Neuronal stem cell (in vitro differentiated cells): ENCODE data around the gene STIM1.

Source experiments
- DNase-seq: peaks from one replicate; pipeline ENCODE4 v3.0.0-alpha.2; 2013; ENCODE audit warnings: low spot score
- H2AFZ ChIP-seq: one replicate; pipeline ENCODE4 v1.6.1; 2013; ENCODE audit warnings: mild to moderate bottlenecking, low read length, inconsistent platforms
- H2AK5ac ChIP-seq: 2 replicates; pipeline ENCODE4 v1.6.1; 2013; ENCODE audit warnings: low read depth, mild to moderate bottlenecking, inconsistent platforms, low read length, moderate library complexity, mixed read lengths
- H2BK120ac ChIP-seq: 2 replicates; pipeline ENCODE4 v1.6.1; 2013; ENCODE audit warnings: low read depth, mild to moderate bottlenecking, inconsistent platforms, low read length, moderate library complexity, mixed read lengths
- H2BK12ac ChIP-seq: one replicate; pipeline ENCODE4 v1.6.1; 2013; ENCODE audit warnings: low read length, inconsistent platforms
- H2BK15ac ChIP-seq: 2 replicates; pipeline ENCODE4 v1.6.1; 2013; ENCODE audit warnings: mild to moderate bottlenecking, low read length, inconsistent platforms, mixed read lengths
- H2BK5ac ChIP-seq: one replicate; pipeline ENCODE4 v1.6.1; 2013; ENCODE audit warnings: inconsistent platforms, mild to moderate bottlenecking, low read length, moderate library complexity
- H3K14ac ChIP-seq: one replicate; pipeline ENCODE4 v1.6.1; 2013; ENCODE audit warnings: low read length, inconsistent platforms
- H3K18ac ChIP-seq: 2 replicates; pipeline ENCODE4 v1.6.1; 2013; ENCODE audit warnings: low read length, inconsistent platforms
- H3K23ac ChIP-seq: 2 replicates; pipeline ENCODE4 v1.6.1; 2013; ENCODE audit warnings: low read depth, mild to moderate bottlenecking, mixed read lengths, low read length, inconsistent platforms; ENCODE audit not compliant: poor library complexity
- H3K27ac ChIP-seq: replicated peaks from 3 replicates; pipeline ENCODE4 v1.5.1; 2013; ENCODE audit warnings: low read length, inconsistent platforms
- H3K27me3 ChIP-seq, 3 experiments: 2 replicates each; pipeline ENCODE4 v1.6.1; 2013; ENCODE audit warnings: low read length in 3 of 3, mild to moderate bottlenecking in 2 of 3, inconsistent platforms in 1 of 3, low read depth in 1 of 3, mixed read lengths in 1 of 3, moderate library complexity in 1 of 3; ENCODE audit not compliant: control insufficient read depth in 3 of 3, insufficient read depth in 3 of 3
- H3K36me3 ChIP-seq, 2 donors: replicated peaks in 1 of 2; 2 replicates each; pipeline ENCODE4 v1.6.1; 2013; ENCODE audit warnings: low read length in 2 of 2; ENCODE audit not compliant: control insufficient read depth in 2 of 2, insufficient read depth in 2 of 2
- H3K4ac ChIP-seq: 2 replicates; pipeline ENCODE4 v1.6.1; 2013; ENCODE audit warnings: inconsistent platforms, mild to moderate bottlenecking, low read length, moderate library complexity
- H3K4me1 ChIP-seq, 2 donors: 1 replicate in 1 of 2; 2 replicates in 1 of 2; pipeline ENCODE4 v1.6.1; 2013; ENCODE audit warnings: low read length in 2 of 2, low read depth in 1 of 2; ENCODE audit not compliant: control insufficient read depth in 2 of 2, insufficient read depth in 1 of 2
- H3K4me2 ChIP-seq: one replicate; pipeline ENCODE4 v1.6.1; 2013; ENCODE audit warnings: mild to moderate bottlenecking, low read length, inconsistent platforms; ENCODE audit not compliant: insufficient read depth, poor library complexity, severe bottlenecking
- H3K4me3 ChIP-seq, 2 donors: 2 replicates each; pipeline ENCODE4 v1.5.1; 2013; ENCODE audit warnings: low read length in 2 of 2, mild to moderate bottlenecking in 2 of 2, inconsistent platforms in 1 of 2, moderate library complexity in 1 of 2
- H3K79me1 ChIP-seq: one replicate; pipeline ENCODE4 v1.6.1; 2013; ENCODE audit warnings: low read depth, mild to moderate bottlenecking, inconsistent platforms, low read length, moderate library complexity
- H3K9ac ChIP-seq: one replicate; pipeline ENCODE4 v1.6.1; 2013; ENCODE audit warnings: mild to moderate bottlenecking, low read depth, low read length, inconsistent platforms; ENCODE audit not compliant: poor library complexity
- H3K9me3 ChIP-seq, 2 donors: replicated peaks in 1 of 2; 2 replicates each; pipeline versions ENCODE3 to v1.6.1; 2013; ENCODE audit warnings: low read length in 2 of 2, mild to moderate bottlenecking in 2 of 2, inconsistent platforms in 1 of 2, low read depth in 1 of 2, mixed read lengths in 1 of 2, moderate library complexity in 1 of 2; ENCODE audit not compliant: control insufficient read depth in 2 of 2, insufficient read depth in 1 of 2
- H4K8ac ChIP-seq: one replicate; pipeline ENCODE4 v1.6.1; 2013; ENCODE audit warnings: low read depth, mild to moderate bottlenecking, inconsistent platforms, low read length, moderate library complexity
- H4K91ac ChIP-seq: one replicate; pipeline ENCODE4 v1.6.1; 2013; ENCODE audit warnings: low read length, low read depth, mild to moderate bottlenecking, inconsistent platforms; ENCODE audit not compliant: poor library complexity
- whole genome bisulfite sequencing, 2 donors: extraction: QIAGEN DNeasy Blood & Tissue Kit; methylation state at CpG; one replicate each; pipeline ENCODE4 v1.1.7; 2013; ENCODE audit warnings: missing lambda C conversion rate in 2 of 2, mixed read lengths in 1 of 2; ENCODE audit not compliant: insufficient read length in 2 of 2, insufficient replicate concordance in 1 of 2; ENCODE audit errors: extremely low coverage in 2 of 2; 5-methylcytosine and 5-hydroxymethylcytosine counted together

STIM1 gene

GRCh38 chr11:4017129-4017528 lies 161.7 kb downstream of the STIM1 start:
- H3K9ac ChIP-seq, result no peak overlapping the region
- no peak overlapping the region for H2BK12ac ChIP-seq
- no peaks in the 10 kb centered on the region for H3K36me3 ChIP-seq
- H4K8ac ChIP-seq, result no peak overlapping the region
- no peak overlapping the region for H3K4me3 ChIP-seq
- H2AK5ac ChIP-seq, result no peak overlapping the region
- WGBS, 2 donors, result no CpG with 5 or more reads among the region's 3 CpGs
- H3K23ac ChIP-seq, result no peak overlapping the region
- peaks cover 0 to 2% of the 10 kb centered on the region in 2 donors for H3K9me3 ChIP-seq
- no peak overlapping the region for H2BK120ac ChIP-seq
- no peak overlapping the region for H3K4ac ChIP-seq
- no peak overlapping the region for H3K4me2 ChIP-seq
- no peak overlapping the region for H3K27ac ChIP-seq
- H2BK5ac ChIP-seq, result no peak overlapping the region
- H2AFZ ChIP-seq, result no peak overlapping the region
- no peak overlapping the region for H3K18ac ChIP-seq
- H2BK15ac ChIP-seq, result no peak overlapping the region
- no peak overlapping the region for H4K91ac ChIP-seq
- H3K14ac ChIP-seq, result no peak overlapping the region
- H3K79me1 ChIP-seq, result no peaks in the 10 kb centered on the region
- DNase-seq, result no peak
- H3K27me3 ChIP-seq, result no peaks in the 10 kb centered on the region
- no peaks in the 10 kb centered on the region for H3K4me1 ChIP-seq

DNA sequence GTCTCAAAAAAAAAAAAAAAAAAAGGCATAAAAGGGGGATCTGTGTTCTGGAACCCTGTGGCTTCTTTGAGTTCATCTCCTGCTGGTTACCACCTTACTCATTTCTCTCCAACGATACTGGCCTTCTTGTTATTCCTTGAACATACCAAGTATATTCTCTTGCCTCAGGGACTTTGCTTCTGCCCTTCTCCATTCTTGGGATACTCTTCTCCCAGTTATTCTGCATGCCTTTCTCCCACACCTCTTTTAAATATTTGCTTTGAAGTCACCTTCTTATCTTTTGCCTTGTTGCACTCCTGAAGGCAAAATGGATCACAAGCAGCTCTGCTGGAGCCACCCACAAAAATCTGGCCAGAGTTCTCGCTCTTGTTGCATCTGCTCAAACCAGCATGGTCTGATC lies 163.2 kb downstream of the STIM1 start:
- no peak overlapping the region for H3K9ac ChIP-seq
- H3K9me3 ChIP-seq, result peaks cover 2 to 4% of the 10 kb centered on the region in 2 donors
- H3K79me1 ChIP-seq, result no peaks in the 10 kb centered on the region
- H4K8ac ChIP-seq, result no peak overlapping the region
- H3K36me3 ChIP-seq, result no peaks in the 10 kb centered on the region
- H3K4me2 ChIP-seq, result no peak overlapping the region
- H2BK12ac ChIP-seq, result no peak overlapping the region
- no peak for DNase-seq
- no peak overlapping the region for H2AFZ ChIP-seq
- H3K4ac ChIP-seq, result no peak overlapping the region
- WGBS, 2 donors, result no CpG with 5 or more reads among the region's 2 CpGs
- no peak overlapping the region for H2BK5ac ChIP-seq
- H3K23ac ChIP-seq, result no peak overlapping the region
- no peaks in the 10 kb centered on the region for H3K27me3 ChIP-seq
- H3K4me3 ChIP-seq, result no peak overlapping the region
- H3K14ac ChIP-seq, result no peak overlapping the region
- no peak overlapping the region for H2AK5ac ChIP-seq
- H4K91ac ChIP-seq, result no peak overlapping the region
- H2BK15ac ChIP-seq, result no peak overlapping the region
- no peaks in the 10 kb centered on the region for H3K4me1 ChIP-seq
- H3K27ac ChIP-seq, result no peak overlapping the region
- H3K18ac ChIP-seq, result no peak overlapping the region
- no peak overlapping the region for H2BK120ac ChIP-seq

- H3K36me3 ChIP-seq, result no peaks in the 10 kb centered on the region
- H3K79me1 ChIP-seq, result no peaks in the 10 kb centered on the region
Observed at GRCh38 chr11:4019891-4020290, 164.4 kb downstream of the STIM1 start.

GRCh38 chr11:4022669-4023068 lies 167.2 kb downstream of the STIM1 start:
- no CpG with 5 or more reads among the region's 5 CpGs for WGBS, 2 donors

More at GRCh38 chr11:4019891-4020290, 164.4 kb downstream of the STIM1 start:
- no peak overlapping the region for H3K4ac ChIP-seq
- no peak overlapping the region for H2AFZ ChIP-seq
- peaks cover 2 to 4% of the 10 kb centered on the region in 2 donors for H3K9me3 ChIP-seq
- H2AK5ac ChIP-seq, result no peak overlapping the region
- H3K27me3 ChIP-seq, result no peaks in the 10 kb centered on the region
- H3K18ac ChIP-seq, result no peak overlapping the region
- H3K14ac ChIP-seq, result no peak overlapping the region
- no CpG with 5 or more reads among the region's 3 CpGs for WGBS, 2 donors
- no peak overlapping the region for H2BK120ac ChIP-seq
- no peak overlapping the region for H3K9ac ChIP-seq
- no peak overlapping the region for H3K23ac ChIP-seq
- no peak overlapping the region for H3K27ac ChIP-seq
- no peak overlapping the region for H2BK5ac ChIP-seq
- no peaks in the 10 kb centered on the region for H3K4me1 ChIP-seq
- H2BK15ac ChIP-seq, result no peak overlapping the region
- no peak overlapping the region for H3K4me2 ChIP-seq
- no peak for DNase-seq
- H3K4me3 ChIP-seq, result no peak overlapping the region
- H4K91ac ChIP-seq, result no peak overlapping the region
- H2BK12ac ChIP-seq, result no peak overlapping the region
- no peak overlapping the region for H4K8ac ChIP-seq

More at GRCh38 chr11:4022669-4023068, 167.2 kb downstream of the STIM1 start:
- Histone ChIP-seq H2BK5ac (no peak overlapping the region), H3K27me3 (no peaks in the 10 kb centered on the region), H2AFZ (no peak overlapping the region), H3K4ac (no peak overlapping the region), H3K36me3 (no peaks in the 10 kb centered on the region), H3K4me3 (no peak overlapping the region), H4K91ac (no peak overlapping the region), H3K18ac (no peak overlapping the region), H3K4me2 (no peak overlapping the region), H4K8ac (no peak overlapping the region), H3K9me3 (peaks cover 0 to 8% of the 10 kb centered on the region in 2 donors), H2BK15ac (no peak overlapping the region), H2BK120ac (no peak overlapping the region), H3K14ac (no peak overlapping the region), H3K23ac (no peak overlapping the region), H2BK12ac (no peak overlapping the region), H3K27ac (no peak overlapping the region), H3K4me1 (no peaks in the 10 kb centered on the region), H2AK5ac (no peak overlapping the region), H3K9ac (no peak overlapping the region), H3K79me1 (no peaks in the 10 kb centered on the region)
- no peak for DNase-seq
